ENCODE data around the gene ZNRF3.

GRCh38 chr22:28898233-28898629 lies 14.9 kb downstream of the ZNRF3 start:
- TF ChIP-seq CTCF (IDR thresholded peaks at IDR 0.05) = no peak
- TF ChIP-seq EZH2 (IDR thresholded peaks at IDR 0.05; ENCODE audit: borderline replicate concordance, insufficient read depth, low read depth, low read length, poor library complexity, severe bottlenecking) = no peak
